ENCODE results near the gene MAPRE2.

MAPRE2 gene

DNA sequence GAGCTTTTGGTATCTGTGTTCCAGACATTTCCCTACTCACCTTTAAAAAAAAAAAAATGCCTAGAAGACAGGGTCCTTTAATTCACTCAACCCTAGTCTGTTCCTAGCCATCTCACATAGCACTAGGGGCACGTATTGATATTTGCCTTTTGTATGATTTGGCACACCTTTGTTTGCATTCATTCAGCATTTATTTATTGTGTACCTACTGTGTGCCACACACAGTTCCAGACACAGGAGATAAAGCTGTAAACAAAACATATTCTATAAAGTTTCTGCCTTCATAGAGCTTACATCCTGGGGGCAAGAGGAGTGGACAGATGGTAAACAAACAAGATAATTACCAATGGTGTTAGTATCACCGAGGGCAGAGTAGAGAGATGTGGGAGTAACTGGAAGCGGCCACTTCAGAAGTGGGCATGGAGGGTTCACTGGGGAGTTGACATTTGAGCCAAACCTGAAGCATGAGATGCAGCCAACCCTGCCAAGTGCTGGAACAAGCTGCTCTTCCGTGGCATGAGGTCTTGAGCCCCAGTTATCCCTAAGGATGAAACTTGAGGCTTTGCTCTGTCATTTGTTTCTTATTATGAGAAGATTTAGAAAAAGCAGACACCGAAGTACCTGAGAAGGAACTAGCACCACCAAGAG, 18.2 kb downstream of the MAPRE2 start:
- no peak for DNase-seq (ENCODE audit: low read depth)
- TF ChIP-seq, protein P1, sequence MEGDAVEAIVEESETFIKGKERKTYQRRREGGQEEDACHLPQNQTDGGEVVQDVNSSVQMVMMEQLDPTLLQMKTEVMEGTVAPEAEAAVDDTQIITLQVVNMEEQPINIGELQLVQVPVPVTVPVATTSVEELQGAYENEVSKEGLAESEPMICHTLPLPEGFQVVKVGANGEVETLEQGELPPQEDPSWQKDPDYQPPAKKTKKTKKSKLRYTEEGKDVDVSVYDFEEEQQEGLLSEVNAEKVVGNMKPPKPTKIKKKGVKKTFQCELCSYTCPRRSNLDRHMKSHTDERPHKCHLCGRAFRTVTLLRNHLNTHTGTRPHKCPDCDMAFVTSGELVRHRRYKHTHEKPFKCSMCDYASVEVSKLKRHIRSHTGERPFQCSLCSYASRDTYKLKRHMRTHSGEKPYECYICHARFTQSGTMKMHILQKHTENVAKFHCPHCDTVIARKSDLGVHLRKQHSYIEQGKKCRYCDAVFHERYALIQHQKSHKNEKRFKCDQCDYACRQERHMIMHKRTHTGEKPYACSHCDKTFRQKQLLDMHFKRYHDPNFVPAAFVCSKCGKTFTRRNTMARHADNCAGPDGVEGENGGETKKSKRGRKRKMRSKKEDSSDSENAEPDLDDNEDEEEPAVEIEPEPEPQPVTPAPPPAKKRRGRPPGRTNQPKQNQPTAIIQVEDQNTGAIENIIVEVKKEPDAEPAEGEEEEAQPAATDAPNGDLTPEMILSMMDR (IDR thresholded peaks at IDR 0.05; ENCODE audit: insufficient read depth, low read depth, low read length, missing control alignments), result no peak
- no peak overlapping the region for H3K4me3 ChIP-seq (ENCODE audit: low read depth, low read length)

GRCh38 chr18:35060122-35060815, 19.1 kb downstream of the MAPRE2 start:
- DNase-seq (ENCODE audit: low read depth), result no peak
- TF ChIP-seq, protein P1 (IDR thresholded peaks at IDR 0.05; ENCODE audit: insufficient read depth, low read depth, low read length, missing control alignments), result no peak
- H3K4me3 ChIP-seq (ENCODE audit: low read depth, low read length), result no peak overlapping the region

DNA sequence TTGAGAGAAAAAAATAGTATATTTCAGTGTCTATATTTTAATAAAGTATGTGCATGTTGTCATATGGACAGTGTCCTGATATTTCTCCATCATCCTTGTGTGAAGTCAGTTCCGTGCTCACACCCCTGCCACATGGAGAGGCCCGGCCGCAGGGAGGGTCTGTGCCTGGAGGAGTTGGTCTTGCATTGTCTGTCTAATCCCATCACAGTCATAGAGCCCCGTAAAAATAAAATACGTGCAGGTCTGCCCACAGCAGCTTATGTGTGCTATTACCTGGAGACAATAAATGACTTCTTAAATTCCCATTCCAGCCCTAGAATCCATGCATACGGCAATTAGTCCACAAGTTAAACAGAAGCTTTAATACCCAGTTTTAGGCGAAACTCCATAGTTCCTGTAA, 20.1 kb downstream of the MAPRE2 start:
- no peak overlapping the region for H3K4me3 ChIP-seq (ENCODE audit: low read depth, low read length)
- DNase-seq (ENCODE audit: low read depth), result no peak
- TF ChIP-seq, protein P1 (IDR thresholded peaks at IDR 0.05; ENCODE audit: insufficient read depth, low read depth, low read length, missing control alignments), result no peak

DNA sequence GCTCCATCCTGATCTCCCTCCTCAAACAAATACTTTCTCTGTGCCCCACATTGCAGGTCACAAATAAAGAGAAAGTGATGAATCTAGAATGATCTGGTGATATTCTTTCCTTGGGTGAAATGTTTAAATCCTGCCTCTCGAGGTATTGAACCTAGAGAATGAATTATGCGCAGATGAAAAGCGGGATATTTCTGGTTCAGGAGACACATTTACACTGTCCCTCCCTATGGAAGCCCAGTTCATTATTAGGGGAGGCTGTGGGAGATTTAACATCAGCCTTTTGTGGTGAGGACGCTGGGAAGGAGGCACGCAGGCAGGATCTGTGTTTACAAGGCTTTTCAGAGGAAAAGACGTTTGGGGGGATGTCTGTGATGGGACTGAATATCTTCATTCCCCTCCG, 20.6 kb downstream of the MAPRE2 start:
- no peak for DNase-seq (ENCODE audit: low read depth)
- TF ChIP-seq, protein P1 (IDR thresholded peaks at IDR 0.05; ENCODE audit: insufficient read depth, low read depth, low read length, missing control alignments), result no peak
- H3K4me3 ChIP-seq (ENCODE audit: low read depth, low read length), result no peak overlapping the region

- TF ChIP-seq, protein P1 (IDR thresholded peaks at IDR 0.05; ENCODE audit: insufficient read depth, low read depth, low read length, missing control alignments), result no peak
- DNase-seq (ENCODE audit: low read depth), result no peak
- H3K4me3 ChIP-seq (ENCODE audit: low read depth, low read length), result no peak overlapping the region
Measured at GRCh38 chr18:35062408-35062807, 21.2 kb downstream of the MAPRE2 start.

DNA sequence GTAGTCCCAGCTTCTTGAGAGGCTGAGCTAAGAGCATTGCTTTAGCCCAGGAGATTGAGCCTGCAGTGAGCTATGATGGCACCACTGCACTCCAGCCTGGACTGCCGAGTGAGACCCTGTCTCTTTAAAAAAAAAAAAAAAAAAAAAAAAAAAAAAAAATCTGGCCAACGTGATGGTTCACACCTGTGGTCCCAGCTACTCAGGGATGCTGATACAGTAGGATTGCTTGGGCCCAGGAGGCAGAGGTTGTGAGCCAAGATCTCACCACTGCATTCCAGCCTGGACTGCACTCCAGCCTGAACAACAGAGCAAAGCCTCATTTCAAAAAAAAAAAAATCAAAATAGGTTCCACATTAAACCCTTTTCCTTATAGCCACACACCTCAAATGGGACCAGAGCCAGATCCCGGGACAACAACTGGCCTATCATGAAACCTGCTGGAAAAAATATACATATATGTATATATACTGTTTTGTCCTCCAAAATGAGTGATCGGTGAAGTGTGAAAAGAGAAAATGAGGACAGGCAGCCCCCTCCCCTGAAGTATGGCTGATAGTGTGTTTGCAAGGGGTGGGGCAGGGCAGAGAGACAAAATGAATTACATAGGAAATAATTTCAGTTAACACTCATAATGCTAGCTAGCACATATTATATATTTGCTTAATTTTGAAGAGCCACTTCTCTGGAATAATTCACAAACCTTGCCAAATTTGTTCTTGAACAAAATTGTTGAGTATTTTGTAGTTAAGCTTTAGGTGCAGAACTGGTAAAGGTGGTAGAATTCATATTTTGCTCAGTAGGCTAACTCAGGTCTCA, 22.9 kb downstream of the MAPRE2 start:
- TF ChIP-seq, protein P1 (IDR thresholded peaks at IDR 0.05; ENCODE audit: insufficient read depth, low read depth, low read length, missing control alignments), result no peak
- H3K4me3 ChIP-seq (ENCODE audit: low read depth, low read length), result no peak overlapping the region
- DNase-seq (ENCODE audit: low read depth), result no peak

Measured in GM12865 (cell line).